Stimulated activated naive CD4-positive, alpha-beta T cell treated with Interleukin-2 at 50 U/mL for 16 hours (primary cell): ENCODE data around the gene TMEM100.

ENCODE experiments used
- DNase-seq: peaks from one replicate; lab custom pipeline; 2025; lab: John Stamatoyannopoulos, UW

Gene TMEM100

DNA sequence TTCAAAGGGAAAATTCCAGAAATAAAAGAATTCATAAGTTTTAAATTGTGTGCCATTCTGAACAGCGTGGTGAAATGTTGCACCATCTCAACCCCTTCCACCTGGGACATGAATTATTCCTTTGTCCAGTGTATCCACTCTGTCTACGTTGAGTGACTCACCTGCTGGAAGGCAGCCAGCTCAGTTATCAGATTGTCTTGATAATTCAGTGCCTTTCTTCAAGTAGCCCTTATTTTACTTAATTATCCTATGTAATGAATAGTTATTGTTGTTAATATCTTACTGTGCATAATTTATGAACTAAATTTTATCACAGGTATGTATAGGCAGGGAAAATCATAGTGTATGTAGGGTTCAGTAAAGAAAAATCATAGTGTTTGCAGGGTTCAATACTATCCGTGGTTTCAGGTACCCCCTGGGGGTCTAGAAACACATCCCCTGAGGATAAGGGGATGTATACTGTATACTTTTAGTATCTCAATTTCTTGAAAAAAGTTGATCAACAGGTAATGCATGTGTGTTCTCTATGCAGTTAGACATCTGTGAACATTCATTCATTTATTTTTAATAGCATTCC, 20.5 kb upstream of the TMEM100 start:
- no peak for DNase-seq

DNA sequence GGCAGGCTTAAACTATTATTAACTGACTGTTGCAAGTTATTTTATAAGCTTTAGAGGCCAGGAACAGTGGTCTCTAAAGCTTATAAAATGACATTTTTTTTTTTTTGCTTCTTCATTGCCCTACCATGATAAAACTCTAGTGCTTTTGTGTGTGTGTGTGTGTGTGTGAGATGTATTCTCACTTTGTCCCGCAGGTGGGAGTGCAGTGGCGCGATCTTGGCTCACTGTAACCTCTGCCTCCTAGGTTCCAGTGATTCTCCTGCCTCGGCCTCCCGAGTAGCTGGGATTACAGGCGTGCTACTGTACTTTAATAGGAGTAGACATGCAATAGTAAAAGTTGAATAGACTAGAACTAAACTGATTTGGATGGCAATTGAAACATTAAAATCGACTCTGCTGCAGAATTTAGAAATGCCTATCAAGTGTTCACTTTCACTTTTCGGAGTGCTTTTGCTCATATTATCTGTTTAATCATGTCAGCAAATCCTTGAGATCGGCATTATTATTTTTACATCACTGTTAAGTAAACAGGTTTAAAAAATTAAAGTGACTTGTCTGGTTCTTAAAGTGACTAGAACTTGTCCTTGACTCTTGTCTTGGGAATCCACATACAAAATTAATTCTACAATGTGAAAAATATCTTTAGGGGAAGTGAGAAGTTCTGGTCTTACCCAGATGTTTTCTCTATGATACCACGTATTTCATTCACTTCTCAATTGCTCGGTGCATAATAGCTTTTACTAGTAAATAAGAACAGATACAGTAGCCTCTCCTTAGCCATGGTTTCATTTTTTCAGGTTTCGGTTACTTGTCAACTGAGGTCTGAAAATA, 19.8 kb upstream of the TMEM100 start:
- no peak for DNase-seq

DNA sequence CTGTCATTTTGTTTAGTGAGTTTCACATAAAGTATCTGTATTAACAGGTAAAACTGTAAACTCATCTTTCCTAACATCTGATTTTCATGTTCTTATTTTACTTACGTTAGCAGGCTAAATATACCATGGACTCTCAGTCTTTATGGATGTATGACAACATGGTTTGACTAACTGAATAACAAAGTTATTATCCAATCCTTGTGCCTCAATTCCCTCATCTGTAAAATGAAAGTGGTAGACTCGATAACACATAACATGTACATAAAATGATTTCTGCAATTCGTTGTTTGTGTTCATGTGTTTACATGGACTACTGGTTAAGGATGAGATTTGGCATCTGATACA, 18.7 kb upstream of the TMEM100 start:
- no peak for DNase-seq

DNA sequence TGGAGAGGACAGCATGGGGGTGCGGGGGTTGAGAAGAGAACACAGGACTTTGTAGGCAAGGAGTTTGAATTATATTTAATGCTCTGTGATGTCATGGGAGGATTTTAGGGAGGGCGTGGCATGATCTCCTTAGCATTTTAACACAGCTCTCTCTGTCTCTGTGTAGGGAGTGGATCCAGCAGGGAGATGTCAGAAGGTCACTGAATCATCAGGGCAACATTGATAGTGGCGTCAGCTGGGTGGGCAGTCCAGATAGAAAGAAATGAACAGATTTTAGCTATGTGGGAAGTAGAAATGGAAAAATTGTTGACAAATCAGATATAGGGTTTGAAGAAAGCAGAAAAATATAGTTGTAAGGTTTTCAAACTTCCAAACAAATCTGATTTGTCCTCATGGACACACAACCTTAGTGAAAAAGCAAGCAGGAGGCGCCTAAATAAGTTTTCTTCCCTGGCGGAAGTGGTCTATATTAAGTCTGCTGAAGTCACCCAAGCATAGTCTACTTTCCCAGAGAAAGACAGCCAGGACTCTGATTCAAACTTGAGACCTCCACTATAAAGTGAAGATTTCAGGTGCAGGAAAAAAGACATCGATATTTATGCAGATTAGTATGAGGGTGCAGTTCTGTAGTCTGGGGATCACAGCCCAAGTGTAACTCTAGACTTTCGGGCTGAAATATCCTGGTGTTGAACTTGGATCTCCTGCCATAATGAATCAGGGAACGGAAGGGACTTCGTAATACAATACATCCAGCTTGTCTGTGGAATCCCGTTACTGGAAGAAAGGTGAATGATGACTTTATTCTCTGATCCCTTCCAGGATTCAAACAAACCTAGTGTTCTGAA, 18.1 kb upstream of the TMEM100 start:
- no peak for DNase-seq

DNA sequence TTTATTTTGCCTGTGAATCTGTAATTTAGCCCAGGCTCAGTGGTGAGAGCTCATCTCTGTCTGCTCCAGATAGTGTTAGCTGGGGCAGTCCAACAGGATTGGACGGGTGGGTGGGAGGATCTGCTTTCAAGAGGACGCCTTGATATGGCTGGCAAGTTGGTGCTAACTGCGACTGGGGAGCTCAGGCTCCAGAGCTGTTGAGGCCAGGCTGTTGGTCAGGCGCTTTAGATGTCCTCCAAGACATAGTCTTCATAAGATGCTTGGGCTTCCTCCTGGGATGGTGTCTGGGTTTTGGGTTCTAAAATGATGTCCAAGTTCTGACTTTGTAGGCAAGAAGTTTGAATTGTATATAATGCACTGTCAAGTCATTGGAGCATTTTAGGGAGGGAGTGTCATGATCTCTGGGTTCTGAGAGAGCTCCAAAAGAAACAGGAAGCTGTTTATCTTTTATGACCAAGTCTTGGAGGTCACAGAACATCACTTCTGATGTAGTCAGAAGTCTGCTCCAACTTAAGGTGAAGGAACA, 15.4 kb upstream of the TMEM100 start:
- no peak for DNase-seq

DNA sequence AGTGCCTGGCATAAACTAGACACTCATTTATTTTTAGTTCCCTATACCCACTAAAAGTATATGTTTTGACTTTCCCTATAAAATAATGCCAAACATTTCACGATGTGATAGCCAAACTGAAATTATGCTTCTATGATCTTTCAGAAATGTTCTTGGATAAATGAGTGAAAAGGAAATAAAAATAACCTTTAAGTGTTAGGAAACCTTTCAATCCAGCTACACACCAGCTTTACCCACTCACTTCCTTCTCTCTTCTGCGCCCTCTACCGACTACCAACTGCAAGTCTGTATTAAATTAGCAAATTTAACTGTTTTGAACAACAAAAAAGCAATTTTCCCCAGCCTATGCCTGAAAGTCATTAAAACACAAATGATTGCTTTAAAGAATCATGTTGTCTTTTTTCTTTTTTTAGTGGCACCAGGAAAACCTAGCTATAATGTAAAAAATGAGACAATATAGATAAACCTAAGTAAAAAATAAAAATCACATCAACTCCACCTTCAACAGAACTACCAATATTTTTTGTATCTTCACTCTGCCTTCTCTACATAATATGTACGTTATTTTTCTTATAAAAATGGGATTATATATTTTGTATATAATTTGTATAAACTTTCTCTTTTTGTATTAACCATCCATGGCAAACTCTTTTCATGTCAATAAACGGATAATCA, 13.2 kb upstream of the TMEM100 start:
- DNase-seq = peak; percentile 2

DNA sequence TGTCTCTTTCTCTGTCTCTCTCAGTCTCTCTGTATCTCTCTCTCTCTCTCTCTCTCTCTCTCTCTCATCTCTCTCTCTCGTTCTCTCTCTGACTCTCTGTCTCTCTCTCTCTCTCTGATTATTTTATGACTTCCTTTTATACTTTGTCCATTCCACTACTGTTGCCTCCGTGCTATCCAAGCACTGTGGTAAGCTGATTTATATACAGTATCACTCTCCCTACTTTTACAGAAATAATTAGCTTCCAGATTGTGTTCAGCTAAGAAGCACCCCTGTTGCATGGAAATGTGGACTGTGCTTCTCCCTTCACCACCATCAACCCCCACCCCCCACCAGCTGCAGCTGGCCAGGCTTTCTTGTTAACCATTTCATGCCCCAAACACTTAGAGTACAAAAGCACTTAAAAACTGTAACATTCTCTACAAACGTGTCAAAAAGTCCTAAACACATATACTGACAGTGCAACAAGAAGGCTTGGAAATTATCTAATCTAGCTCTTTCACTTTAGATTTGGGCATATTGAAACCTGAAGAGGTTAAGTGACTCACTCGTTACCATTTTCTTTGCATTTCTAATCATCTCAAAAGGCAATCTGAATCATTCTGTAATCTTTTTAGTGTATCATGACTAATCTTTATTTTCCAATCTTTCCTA, 11.6 kb upstream of the TMEM100 start:
- no peak for DNase-seq

DNA sequence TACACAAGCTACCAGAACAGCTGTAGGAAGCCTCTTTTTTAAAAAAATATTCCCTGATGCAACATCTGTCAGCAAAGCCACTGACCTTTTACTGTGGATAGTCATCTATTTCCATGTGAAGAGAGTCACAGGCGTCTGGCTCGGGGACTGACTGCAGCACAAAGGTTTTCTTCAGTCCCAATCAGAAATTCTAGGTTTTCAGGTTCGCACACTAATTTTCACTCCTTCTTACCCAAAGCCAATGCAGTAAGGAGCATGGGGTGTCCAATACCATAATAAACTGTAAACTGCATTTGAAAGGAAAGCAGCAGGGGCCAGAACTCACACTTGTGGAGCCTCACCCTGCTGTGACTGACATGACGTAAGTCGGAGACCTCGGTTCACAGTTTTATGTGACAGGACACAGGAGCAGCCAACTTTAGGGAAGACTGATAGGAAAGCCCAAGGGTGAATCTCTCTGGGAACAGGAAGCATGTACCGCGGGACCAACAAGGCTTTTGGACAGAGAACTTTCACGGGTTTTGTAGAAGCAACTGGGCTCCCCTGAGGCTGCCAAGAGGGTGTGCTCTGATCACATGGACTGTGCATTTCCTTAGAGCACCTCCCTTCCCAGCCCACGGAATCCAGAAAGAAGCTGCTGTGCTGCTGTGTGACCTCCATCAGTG, 9.1 kb upstream of the TMEM100 start:
- no peak for DNase-seq

DNA sequence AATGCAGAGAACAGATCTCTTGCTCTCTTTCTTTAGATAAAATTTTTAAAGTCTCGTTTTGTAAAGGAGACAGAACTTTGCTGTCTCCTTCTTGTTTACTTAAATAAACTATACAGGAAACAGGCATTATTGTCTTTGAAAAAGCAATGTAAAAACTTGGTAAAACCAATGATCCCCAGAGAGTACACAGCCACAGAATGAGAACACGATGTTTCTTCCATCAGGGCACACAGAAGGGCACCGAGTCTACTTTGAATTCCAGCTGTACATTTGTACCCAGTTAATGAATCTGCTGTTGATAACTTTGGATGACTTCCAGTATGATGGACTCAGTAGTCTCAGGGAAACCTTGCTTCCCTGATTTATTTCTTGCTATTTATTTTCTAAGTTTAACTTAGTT, 8.1 kb upstream of the TMEM100 start:
- no peak for DNase-seq

DNA sequence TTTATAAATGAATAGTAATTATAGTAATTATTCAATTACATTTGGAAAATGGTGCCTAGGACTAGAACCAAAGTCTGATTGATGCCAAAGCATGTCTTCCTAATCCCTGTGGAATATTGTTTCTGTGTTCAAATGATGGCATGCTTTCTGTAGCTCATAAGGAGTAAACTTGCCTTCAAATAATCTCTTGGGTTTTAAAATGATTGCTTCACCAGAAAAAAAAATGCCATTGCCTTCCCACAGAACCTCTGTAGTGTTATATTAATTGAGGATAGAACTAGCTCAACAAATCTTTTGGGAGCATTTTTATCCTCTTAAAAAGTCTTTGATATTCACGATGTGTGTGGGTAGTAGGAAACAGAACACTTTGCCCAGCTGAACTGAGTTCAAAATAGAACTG, 7.7 kb upstream of the TMEM100 start:
- DNase-seq = no peak

DNA sequence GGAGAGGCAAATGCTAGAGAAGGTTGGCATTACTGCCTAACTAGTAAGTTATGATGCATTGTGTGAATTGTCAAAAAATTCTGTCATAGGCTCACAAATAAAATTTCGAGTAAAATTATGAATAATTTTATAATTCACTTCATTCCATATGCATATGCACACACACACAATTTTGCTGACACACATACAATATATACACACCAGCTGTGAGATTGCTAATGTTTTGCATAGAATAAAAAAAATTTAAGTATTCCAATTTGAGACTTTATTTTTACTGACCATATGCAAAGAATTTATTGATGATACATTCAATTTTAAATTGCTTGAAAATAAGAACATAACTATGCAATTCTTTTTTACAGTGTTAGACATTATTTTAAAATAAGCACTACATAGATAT, 6.8 kb upstream of the TMEM100 start:
- DNase-seq = no peak

DNA sequence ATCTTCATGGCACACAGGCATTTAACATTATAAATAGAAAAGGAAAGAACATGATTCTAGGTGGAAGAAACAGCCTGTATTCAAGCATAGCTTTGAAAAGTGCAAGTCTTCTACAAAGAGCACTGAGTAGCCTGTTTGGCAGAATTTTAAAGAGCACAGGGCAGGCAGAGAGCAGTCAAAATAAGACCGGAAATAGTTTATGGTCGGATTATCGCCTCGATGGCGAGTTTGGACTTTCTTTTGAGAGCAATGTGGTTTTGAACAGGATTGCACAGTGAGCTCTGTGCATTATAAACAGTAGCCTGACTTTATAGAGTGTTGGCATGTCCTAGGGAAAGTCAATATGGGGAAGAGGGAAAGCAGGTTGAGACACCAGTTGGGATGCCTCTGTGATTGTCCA, 6.2 kb upstream of the TMEM100 start:
- DNase-seq = no peak

DNA sequence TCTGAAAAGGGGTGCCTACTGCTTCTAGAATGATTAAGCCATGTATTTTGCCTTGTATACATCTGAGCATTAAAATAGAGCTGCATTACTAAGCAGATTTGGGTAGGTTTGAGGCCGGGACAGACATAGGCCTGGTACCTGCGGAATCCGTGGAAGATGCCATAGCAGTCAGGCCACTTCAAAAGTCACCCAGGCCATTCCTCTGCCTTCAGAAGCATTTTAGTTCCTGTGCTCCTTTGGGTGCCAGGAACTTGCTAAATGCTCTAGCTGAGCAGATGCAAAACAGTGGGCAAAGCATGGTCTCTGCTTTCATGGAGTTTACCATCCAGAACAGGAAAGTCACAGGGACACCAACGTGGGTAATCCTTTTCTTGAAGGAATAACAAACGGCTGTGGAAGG, 5.7 kb upstream of the TMEM100 start:
- DNase-seq = no peak

DNA sequence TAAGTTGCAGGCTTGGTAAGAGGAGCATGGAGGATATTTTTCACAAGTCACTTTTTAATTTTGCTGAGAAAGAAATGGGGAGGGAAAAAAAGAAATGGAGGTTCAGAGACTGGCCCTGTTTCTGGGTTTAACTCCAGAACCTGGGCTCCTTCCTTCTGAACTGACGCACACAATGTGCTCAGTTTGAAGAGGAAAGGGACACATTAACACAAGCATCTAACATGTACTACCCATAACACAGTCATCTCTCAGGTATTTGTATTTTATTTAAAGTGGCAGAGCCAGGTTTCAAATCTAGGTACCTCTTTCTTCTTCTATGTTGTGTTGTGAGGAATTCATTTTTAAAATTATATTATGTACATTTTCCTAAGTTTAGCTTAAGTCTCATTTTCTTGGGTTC, 5.3 kb upstream of the TMEM100 start:
- no peak for DNase-seq

DNA sequence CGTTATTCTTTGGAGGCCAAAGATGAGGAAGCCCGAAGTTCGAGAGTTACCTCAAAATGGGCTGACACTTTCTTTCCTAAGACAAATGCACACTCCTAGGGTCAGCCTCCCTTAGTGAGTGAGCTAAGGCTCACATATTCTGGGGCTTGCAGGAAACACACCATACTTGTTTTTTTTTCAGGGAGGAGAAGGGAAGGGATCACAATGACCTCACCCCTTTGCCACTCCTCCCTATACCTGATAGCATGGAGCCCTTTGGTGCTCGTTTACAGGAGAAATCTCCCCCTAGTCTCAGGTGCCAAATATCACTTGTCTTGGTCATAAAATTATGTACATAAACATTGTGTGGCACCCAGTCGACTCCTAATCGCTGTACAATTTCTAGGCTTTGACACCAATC, 4.6 kb upstream of the TMEM100 start:
- DNase-seq = no peak

DNA sequence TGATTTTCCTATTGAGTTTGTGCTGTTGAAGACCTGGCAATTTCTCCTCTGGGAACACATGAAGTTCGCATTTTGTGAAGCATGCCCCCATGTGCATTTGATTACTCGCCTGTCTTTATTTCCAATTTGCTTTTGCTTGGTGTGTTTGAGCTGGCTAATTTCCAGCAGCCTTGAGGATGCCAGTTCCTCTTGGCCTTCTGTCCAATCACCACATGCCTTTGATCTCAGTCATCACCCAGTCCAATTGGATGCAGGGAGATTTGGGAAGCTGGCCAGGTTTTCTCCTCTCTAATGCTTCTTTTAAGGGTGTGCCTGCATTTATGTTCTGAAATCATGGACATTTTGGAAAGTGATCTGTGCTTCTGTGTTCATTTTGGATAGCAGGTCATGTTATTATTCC, 3.8 kb upstream of the TMEM100 start:
- no peak for DNase-seq

DNA sequence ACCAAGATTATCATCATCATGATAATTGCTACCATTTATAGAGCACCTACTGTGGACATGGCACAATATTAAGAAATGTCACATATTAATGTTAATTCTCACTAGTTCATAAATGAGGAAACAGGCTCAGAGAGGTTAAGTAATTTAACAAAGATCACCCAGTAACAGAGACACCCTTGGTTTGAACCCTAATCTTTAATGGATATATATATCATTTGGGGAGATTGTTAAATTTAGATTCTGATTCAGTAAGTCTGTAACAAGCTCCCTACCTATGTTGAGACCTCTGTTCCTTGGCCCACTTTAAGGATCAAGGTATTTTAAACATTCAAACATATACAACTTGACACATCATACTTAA, 804 bp upstream of the TMEM100 start:
- no peak for DNase-seq

DNA sequence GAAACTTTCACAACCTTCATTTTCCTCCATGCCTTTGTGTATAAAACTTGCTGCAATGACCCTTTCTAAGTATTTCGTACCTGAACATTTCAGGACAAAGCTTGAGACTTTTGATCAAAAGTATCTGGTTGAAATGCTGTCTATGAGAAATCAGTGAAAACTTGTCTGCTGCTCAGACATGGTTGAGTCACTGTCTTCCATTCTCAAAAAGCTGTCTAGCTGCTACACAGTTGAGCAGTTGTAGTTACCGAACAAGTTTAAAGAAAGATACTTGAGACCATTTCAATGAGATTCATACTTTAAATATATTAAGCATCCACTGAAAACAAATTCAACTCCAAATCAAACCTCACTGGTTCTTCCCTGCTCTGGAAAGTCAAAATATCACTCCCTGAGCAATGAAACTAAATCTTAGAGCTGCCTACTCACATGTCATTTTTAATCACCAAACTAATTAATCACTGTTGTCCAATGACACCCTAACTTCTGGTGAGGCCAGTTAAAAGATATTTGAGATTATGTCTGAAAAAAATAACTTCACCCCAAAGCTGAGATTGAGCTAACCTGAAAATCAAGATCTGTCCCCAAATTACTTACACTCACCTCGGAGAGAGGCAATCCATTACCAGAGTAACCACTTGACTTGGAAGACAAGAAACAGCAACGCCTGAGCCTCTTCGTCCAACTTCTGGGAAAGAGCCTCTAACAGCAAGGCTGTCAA, 488 bp downstream of the TMEM100 start:
- no peak for DNase-seq

DNA sequence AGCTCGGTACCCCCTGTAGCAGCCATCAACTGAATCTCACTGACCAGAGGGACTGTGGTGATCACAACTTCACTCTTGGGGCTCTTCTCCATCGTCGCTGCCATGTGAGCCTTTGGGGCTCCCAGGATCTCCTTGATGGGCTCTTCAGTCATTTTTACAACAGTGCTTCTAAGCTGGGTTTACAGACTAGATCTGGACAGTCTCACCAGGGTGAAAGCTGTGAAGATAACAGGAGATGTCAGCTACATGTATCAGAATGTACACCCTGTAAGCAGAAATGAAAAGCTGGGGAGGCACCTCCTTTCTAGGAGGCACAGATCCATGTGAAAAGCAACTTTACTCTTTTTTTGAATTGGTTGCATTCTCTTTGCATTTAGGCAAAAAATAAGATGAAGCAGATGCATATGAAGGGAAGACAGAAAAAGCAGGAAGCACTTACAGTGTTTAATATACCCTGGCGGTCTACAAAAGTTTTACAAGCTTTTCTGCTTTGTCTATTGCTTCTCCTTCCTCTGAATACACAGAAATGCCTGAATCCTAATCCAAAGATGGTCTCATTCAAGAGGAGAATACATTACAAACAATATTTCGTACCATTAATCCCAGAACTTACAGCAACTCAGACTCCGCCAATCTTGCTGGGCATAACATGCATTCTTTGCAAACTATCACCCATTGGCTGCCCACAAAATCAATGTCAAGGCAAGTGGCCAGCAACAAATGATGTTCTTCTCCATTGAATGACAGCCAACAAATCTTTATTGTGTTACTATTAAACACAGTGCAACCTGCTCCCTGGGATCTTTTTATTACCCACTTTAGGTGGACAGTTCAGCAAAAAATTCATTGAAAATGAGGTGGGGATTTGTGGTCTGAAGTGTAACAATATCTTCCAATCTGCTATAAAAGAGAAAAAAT, 1.5 kb downstream of the TMEM100 start:
- DNase-seq = no peak
